ENCODE measurements around the gene SMIM1.

The SMIM1 gene

DNA sequence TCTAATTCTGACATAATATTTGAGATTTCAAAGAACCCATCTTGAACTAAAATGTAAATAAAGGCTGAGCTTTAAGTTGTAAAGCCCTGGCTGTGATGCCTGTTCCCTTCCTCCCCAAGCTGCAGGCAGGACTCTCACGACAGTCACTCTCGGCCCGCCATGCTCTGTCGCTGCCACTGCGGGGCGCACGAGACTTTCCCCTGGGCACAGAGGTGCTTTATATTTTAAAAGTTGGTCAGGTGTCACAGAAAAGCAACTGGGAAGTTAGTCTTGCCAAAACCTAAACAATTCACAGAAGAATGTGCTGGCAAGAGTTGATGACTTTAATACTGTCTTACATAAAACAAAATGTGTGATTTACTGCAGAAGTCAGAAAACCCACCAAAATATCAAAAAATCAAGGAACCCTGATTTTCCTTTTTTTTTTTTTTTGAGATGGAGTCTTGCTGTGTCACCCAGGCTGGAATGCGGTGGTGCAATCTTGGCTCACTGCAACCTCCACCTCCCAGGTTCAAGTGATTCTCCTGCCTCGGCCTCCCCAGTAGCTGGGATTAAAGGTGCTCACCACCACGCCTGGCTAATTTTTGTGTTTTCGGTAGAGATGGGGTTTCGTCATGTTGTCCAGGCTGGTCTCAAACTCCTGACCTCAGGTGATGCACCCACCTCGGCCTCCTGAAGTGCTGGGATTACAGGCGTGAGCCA is 13.1 kb downstream of the SMIM1 start:
- TF ChIP-seq EZH2phosphoT487 (IDR thresholded peaks at IDR 0.05; ENCODE audit: borderline replicate concordance), result no peak
- TF ChIP-seq, protein P1, sequence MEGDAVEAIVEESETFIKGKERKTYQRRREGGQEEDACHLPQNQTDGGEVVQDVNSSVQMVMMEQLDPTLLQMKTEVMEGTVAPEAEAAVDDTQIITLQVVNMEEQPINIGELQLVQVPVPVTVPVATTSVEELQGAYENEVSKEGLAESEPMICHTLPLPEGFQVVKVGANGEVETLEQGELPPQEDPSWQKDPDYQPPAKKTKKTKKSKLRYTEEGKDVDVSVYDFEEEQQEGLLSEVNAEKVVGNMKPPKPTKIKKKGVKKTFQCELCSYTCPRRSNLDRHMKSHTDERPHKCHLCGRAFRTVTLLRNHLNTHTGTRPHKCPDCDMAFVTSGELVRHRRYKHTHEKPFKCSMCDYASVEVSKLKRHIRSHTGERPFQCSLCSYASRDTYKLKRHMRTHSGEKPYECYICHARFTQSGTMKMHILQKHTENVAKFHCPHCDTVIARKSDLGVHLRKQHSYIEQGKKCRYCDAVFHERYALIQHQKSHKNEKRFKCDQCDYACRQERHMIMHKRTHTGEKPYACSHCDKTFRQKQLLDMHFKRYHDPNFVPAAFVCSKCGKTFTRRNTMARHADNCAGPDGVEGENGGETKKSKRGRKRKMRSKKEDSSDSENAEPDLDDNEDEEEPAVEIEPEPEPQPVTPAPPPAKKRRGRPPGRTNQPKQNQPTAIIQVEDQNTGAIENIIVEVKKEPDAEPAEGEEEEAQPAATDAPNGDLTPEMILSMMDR (conservative IDR thresholded peaks at IDR 0.05; ENCODE audit: low read length), result peak; percentile 57
- Histone ChIP-seq H3K4me2 (ENCODE audit: low read depth, low read length, poor library complexity, severe bottlenecking) (no peak overlapping the region), H3K9ac (ENCODE audit: low read depth, low read length, poor library complexity, severe bottlenecking) (no peak overlapping the region), H3K79me2 (ENCODE audit: insufficient read depth, low read length) (peaks cover 25% of the 10 kb centered on the region; the same call in 1 of the 2 replicates), H3K36me3 (ENCODE audit: insufficient read depth, low read length) (peaks cover 76% of the 10 kb centered on the region; the same call in 1 of the 2 replicates), H3K27me3 (ENCODE audit: insufficient read depth, low read length, poor library complexity, severe bottlenecking) (no peaks in the 10 kb centered on the region), H3K9me2 (replicated peaks; ENCODE audit: low read depth, low read length) (no peaks in the 10 kb centered on the region), H3K9me3 (ENCODE audit: insufficient read depth, low read depth, low read length) (no peaks in the 10 kb centered on the region), H3F3A (ENCODE audit: low read depth) (no peaks in the 10 kb centered on the region), H4K20me1 (ENCODE audit: insufficient read depth, low read length, poor library complexity, severe bottlenecking) (peaks cover 7% of the 10 kb centered on the region), H3K4me3 (ENCODE audit: low read length, poor library complexity, severe bottlenecking) (no peak overlapping the region), H2AFZ (ENCODE audit: low read length) (no peak overlapping the region), H3K4me1 (ENCODE audit: insufficient read depth, low read length, poor library complexity, severe bottlenecking) (no peaks in the 10 kb centered on the region)

DNA sequence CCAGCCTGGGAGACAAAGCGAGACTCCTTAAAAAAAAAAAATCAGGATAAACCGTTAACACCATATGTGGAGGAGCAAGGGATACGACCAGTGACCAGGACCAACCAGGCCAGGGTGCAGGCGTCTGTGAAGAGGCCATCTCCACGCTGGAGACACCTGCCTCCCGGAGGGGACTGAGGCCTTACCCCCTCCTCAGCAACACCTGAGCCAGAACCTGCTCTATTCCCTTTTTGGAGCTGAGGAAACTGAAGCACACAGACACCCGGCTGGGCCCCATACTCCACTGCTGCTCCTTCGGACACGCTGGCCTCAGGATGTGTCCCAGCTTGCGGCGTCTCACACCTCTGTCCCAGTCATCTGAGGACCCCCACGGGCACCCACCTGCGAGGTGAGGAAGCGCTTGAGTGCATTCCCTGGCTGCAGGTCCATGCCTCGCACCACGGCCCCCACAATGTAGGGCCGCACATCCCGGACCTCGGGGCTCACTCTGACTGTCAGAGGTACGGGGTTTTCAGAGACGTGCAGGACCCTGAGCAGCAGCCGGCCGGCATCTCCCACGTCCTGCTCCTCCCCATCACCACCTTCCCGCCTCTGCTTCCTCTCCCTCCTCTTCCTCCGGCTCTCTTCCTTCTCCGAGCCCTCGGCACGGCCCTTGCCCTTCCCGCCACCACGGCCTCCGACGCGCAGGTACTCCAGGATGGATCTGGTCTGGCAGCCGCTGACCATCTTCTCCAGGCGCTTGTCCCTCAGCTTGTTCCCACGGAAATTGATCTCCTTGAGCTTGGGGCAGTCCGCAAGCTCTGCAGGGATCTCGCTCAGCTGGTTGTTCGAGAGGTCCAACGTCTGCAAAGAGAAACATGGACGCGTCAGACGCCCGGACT is 14.2 kb downstream of the SMIM1 start:
- H3K79me2 ChIP-seq (ENCODE audit: insufficient read depth, low read length), result peaks cover 33% of the 10 kb centered on the region; the same call in 1 of the 2 replicates
- H3K27me3 ChIP-seq (ENCODE audit: insufficient read depth, low read length, poor library complexity, severe bottlenecking), result no peaks in the 10 kb centered on the region
- no peak overlapping the region for H3K9ac ChIP-seq (ENCODE audit: low read depth, low read length, poor library complexity, severe bottlenecking)
- H4K20me1 ChIP-seq (ENCODE audit: insufficient read depth, low read length, poor library complexity, severe bottlenecking), result peaks cover 7% of the 10 kb centered on the region
- no peak overlapping the region for H2AFZ ChIP-seq (ENCODE audit: low read length)
- H3K4me3 ChIP-seq (ENCODE audit: low read length, poor library complexity, severe bottlenecking), result no peak overlapping the region
- no peak overlapping the region for H3K4me2 ChIP-seq (ENCODE audit: low read depth, low read length, poor library complexity, severe bottlenecking)
- no peaks in the 10 kb centered on the region for H3K9me3 ChIP-seq (ENCODE audit: insufficient read depth, low read depth, low read length)
- TF ChIP-seq EZH2phosphoT487 (IDR thresholded peaks at IDR 0.05; ENCODE audit: borderline replicate concordance), result no peak
- TF ChIP-seq, protein P1 (conservative IDR thresholded peaks at IDR 0.05; ENCODE audit: low read length), result no peak
- H3F3A ChIP-seq (ENCODE audit: low read depth), result no peaks in the 10 kb centered on the region
- H3K36me3 ChIP-seq (ENCODE audit: insufficient read depth, low read length), result peaks cover 66% of the 10 kb centered on the region; the same call in 1 of the 2 replicates
- H3K4me1 ChIP-seq (ENCODE audit: insufficient read depth, low read length, poor library complexity, severe bottlenecking), result no peaks in the 10 kb centered on the region
- H3K9me2 ChIP-seq (replicated peaks; ENCODE audit: low read depth, low read length), result no peaks in the 10 kb centered on the region

DNA sequence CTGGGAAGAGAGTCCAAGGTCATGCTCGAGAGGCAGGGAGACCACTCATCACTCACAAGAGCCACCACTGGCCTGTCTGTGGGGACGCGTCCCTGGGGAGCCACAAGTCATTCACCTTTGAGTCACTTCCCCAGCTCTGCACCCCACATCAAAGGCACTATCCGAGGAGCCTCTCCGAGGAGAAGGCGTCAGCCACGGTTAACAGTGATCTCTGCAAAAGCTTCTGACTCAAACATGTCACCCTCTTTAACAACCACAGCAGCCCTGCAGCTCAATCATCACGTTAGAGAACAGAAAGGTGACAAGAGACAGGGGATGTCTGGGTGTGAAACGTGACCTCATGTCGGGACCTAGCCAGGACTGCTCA is 14.8 kb downstream of the SMIM1 start:
- Histone ChIP-seq H3K9me3 (ENCODE audit: insufficient read depth, low read depth, low read length) (no peaks in the 10 kb centered on the region), H2AFZ (ENCODE audit: low read length) (no peak overlapping the region), H3K9me2 (replicated peaks; ENCODE audit: low read depth, low read length) (no peaks in the 10 kb centered on the region), H3K27me3 (ENCODE audit: insufficient read depth, low read length, poor library complexity, severe bottlenecking) (no peaks in the 10 kb centered on the region), H3F3A (ENCODE audit: low read depth) (no peaks in the 10 kb centered on the region), H4K20me1 (ENCODE audit: insufficient read depth, low read length, poor library complexity, severe bottlenecking) (peaks cover 11% of the 10 kb centered on the region), H3K4me3 (ENCODE audit: low read length, poor library complexity, severe bottlenecking) (no peak overlapping the region), H3K4me1 (ENCODE audit: insufficient read depth, low read length, poor library complexity, severe bottlenecking) (no peaks in the 10 kb centered on the region), H3K4me2 (ENCODE audit: low read depth, low read length, poor library complexity, severe bottlenecking) (no peak overlapping the region), H3K79me2 (ENCODE audit: insufficient read depth, low read length) (peaks cover 38% of the 10 kb centered on the region), H3K9ac (ENCODE audit: low read depth, low read length, poor library complexity, severe bottlenecking) (no peak overlapping the region), H3K36me3 (ENCODE audit: insufficient read depth, low read length) (peaks cover 60% of the 10 kb centered on the region; the same call in 1 of the 2 replicates)
- TF ChIP-seq, protein P1 (conservative IDR thresholded peaks at IDR 0.05; ENCODE audit: low read length), result no peak
- no peak for TF ChIP-seq EZH2phosphoT487 (IDR thresholded peaks at IDR 0.05; ENCODE audit: borderline replicate concordance)

All from Loucy (cell line).